GM18951 (cell line): Measurements from ENCODE around the gene STK32C.
A peak's percentile ranks its signal among the peaks of the same experiment; 100 is the strongest.
"Not testable (repeated sequence)": the region's sequence is repeated elsewhere in the genome, so short reads cannot be mapped to it uniquely, and the experiment has no call there.

ENCODE experiments used
- POLR2A ChIP-seq: IDR thresholded peaks from 4 replicates; pipeline ENCODE4 v1.6.1; 2011; ENCODE audit warnings: mild to moderate bottlenecking; ENCODE audit not compliant: insufficient read length, insufficient read depth; ENCODE audit errors: extremely low read depth
- in situ Hi-C: fragments of 300-500 bp; cut with MboI; formaldehyde crosslinking; loops from one replicate; pipeline ENCODE4 v1.12.0; 2022; ENCODE audit warnings: low sequenced_read_pairs, mixed read lengths, inconsistent platforms; ENCODE audit not compliant: unreplicated experiment

The STK32C gene

GRCh38 chr10:132332433-132332754, 24.6 kb upstream of the STK32C start:
- no peak for TF ChIP-seq POLR2A
- in situ Hi-C loops: no loop called here

- in situ Hi-C loops: no loop called here
- peak; percentile 72 for TF ChIP-seq POLR2A
These were observed 24.1 kb upstream of the STK32C start, which contains the start of gene LRRC27 for GRCh38 chr10:132331601-132332432. Gene LRRC27 (plus strand): TSS chr10:132332193. CDS start chr10:132333525, 1,332 bp downstream.

GRCh38 chr10:132330486-132330833, 22.7 kb upstream of the STK32C start:
- in situ Hi-C loops: no loop called here
- TF ChIP-seq POLR2A: no peak

- peak; percentile 13 for TF ChIP-seq POLR2A
- in situ Hi-C loops: no loop called here
These were observed 22.1 kb upstream of the STK32C start for GRCh38 chr10:132329565-132330485.

GRCh38 chr10:132328738-132329137, 21.0 kb upstream of the STK32C start:
- TF ChIP-seq POLR2A: no peak
- in situ Hi-C loops: no loop called here

- in situ Hi-C loops: no loop called here
- no peak for TF ChIP-seq POLR2A
These were observed 20.4 kb upstream of the STK32C start for GRCh38 chr10:132328106-132328505.

- in situ Hi-C loops: no loop called here
- no peak for TF ChIP-seq POLR2A
These were observed 19.2 kb upstream of the STK32C start for GRCh38 chr10:132326925-132327324.

- no peak for TF ChIP-seq POLR2A
- in situ Hi-C loops: no loop called here
These were observed 18.7 kb upstream of the STK32C start for GRCh38 chr10:132326344-132326889.

GRCh38 chr10:132324186-132324585, 16.4 kb upstream of the STK32C start:
- in situ Hi-C loops: no loop called here
- no peak for TF ChIP-seq POLR2A

GRCh38 chr10:132322586-132323048, 14.9 kb upstream of the STK32C start:
- in situ Hi-C loops: no loop called here
- no peak for TF ChIP-seq POLR2A

- in situ Hi-C loops: no loop called here
- TF ChIP-seq POLR2A: no peak
These were observed 14.0 kb upstream of the STK32C start for GRCh38 chr10:132321726-132322125.

- in situ Hi-C loops: no loop called here
- TF ChIP-seq POLR2A: no peak
These were observed 13.1 kb upstream of the STK32C start for GRCh38 chr10:132320654-132321469.

GRCh38 chr10:132319853-132320653, 12.3 kb upstream of the STK32C start:
- in situ Hi-C loops: no loop called here
- no peak for TF ChIP-seq POLR2A

GRCh38 chr10:132317477-132317876, 9.7 kb upstream of the STK32C start:
- in situ Hi-C loops: not testable (repeated sequence)
